DMS114 treated with DMSO at 0.1 percent for 48 hours (cell line): ENCODE data around the gene TBX1.
"Not testable (repeated sequence)": the region's sequence is repeated elsewhere in the genome, so short reads cannot be mapped to it uniquely, and the experiment has no call there.

Experiments
- DNase-seq: peaks from one replicate; lab custom pipeline; 2025; ENCODE audit not compliant: unreplicated experiment; lab: John Stamatoyannopoulos, UW

Gene TBX1

GRCh38 chr22:19763458-19764298 lies 3.1 kb downstream of the TBX1 start:
- DNase-seq, result no peak

GRCh38 chr22:19764299-19764593 lies 3.7 kb downstream of the TBX1 start:
- DNase-seq, result no peak

GRCh38 chr22:19764636-19765476 lies 4.3 kb downstream of the TBX1 start:
- no peak for DNase-seq

GRCh38 chr22:19765477-19766239 lies 5.1 kb downstream of the TBX1 start:
- DNase-seq, result no peak

GRCh38 chr22:19766240-19766510 lies 5.6 kb downstream of the TBX1 start:
- DNase-seq, result no peak

GRCh38 chr22:19766511-19767426 lies 6.2 kb downstream of the TBX1 start:
- DNase-seq, result no peak

- no peak for DNase-seq
Measured at GRCh38 chr22:19767427-19768341, 7.1 kb downstream of the TBX1 start.

GRCh38 chr22:19769393-19769715 lies 8.8 kb downstream of the TBX1 start:
- DNase-seq, result no peak

GRCh38 chr22:19770349-19771220 lies 10.0 kb downstream of the TBX1 start:
- DNase-seq, result no peak

- no peak for DNase-seq
Measured at GRCh38 chr22:19772422-19772672, 11.8 kb downstream of the TBX1 start.

- no peak for DNase-seq
Measured at GRCh38 chr22:19772673-19773469, 12.3 kb downstream of the TBX1 start.

GRCh38 chr22:19773470-19774040 lies 13.0 kb downstream of the TBX1 start:
- no peak for DNase-seq

GRCh38 chr22:19774628-19775027 lies 14.1 kb downstream of the TBX1 start:
- DNase-seq, result no peak

GRCh38 chr22:19775496-19776325 lies 15.1 kb downstream of the TBX1 start:
- no peak for DNase-seq

- no peak for DNase-seq
Measured at GRCh38 chr22:19776433-19777031, 16.0 kb downstream of the TBX1 start.

GRCh38 chr22:19777192-19777591 lies 16.6 kb downstream of the TBX1 start:
- not testable (repeated sequence) for DNase-seq

- no peak for DNase-seq
Measured at GRCh38 chr22:19779011-19779421, 18.4 kb downstream of the TBX1 start.
